Sigmoid colon (tissue), 4 donors: Measurements from ENCODE around the gene VWDE.

Source experiments
- CTCF ChIP-seq, 4 experiments: fragments of 450-650 bp in 3 of 4; fragments of 200-600 bp in 1 of 4; IDR thresholded peaks; one replicate each; pipeline ENCODE4 v1.5.1; 2016 to 2019; ENCODE audit warnings: antibody characterized with exemption in 4 of 4, mild to moderate bottlenecking in 3 of 4, moderate library complexity in 2 of 4
- EP300 ChIP-seq, 4 donors: sonication (generic); formaldehyde crosslinking; IDR thresholded peaks; one replicate each; pipeline ENCODE4 v1.6.1; 2017; ENCODE audit warnings: antibody characterized with exemption in 4 of 4
- POLR2A ChIP-seq, 2 donors: fragments of 450-650 bp; IDR thresholded peaks; one replicate each; pipeline ENCODE4 v1.6.1; 2016; ENCODE audit warnings: antibody characterized with exemption in 2 of 2, mild to moderate bottlenecking in 2 of 2, moderate library complexity in 2 of 2
- POLR2AphosphoS5 ChIP-seq, 4 donors: sonication (generic); formaldehyde crosslinking; IDR thresholded peaks; one replicate each; pipeline ENCODE4 v1.6.1; 2017; ENCODE audit warnings: antibody characterized with exemption in 4 of 4

DNA sequence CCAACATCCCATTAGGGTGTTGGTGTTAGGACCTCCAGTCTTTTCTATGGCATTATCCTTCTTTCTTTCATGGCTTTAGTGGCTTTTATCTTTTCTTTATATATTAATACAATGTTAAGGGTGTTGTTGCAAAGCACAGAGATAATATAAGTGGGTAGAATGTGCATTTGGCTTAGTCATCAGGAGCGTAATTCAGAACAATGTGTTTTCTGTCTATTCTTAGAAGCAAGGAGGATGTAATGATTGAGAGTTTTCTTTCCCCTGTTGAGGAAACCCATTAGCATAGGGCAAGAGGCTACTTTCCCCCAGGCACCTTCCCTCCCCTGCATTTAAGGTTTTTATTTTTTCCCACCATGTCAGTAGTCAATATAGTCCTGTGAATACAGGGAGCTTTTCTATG, 112.9 kb downstream of the VWDE start:
- TF ChIP-seq CTCF (IDR thresholded peaks at IDR 0.05), result no peak
- no peak for TF ChIP-seq EP300 (IDR thresholded peaks at IDR 0.05)
- no peak for TF ChIP-seq POLR2AphosphoS5 (IDR thresholded peaks at IDR 0.05)
- no peak for TF ChIP-seq POLR2A (IDR thresholded peaks at IDR 0.05)
